ENCODE data around the gene CSAG1.
"Not testable (repeated sequence)": the region's sequence is repeated elsewhere in the genome, so short reads cannot be mapped to it uniquely, and the experiment has no call there.

The CSAG1 gene

DNA sequence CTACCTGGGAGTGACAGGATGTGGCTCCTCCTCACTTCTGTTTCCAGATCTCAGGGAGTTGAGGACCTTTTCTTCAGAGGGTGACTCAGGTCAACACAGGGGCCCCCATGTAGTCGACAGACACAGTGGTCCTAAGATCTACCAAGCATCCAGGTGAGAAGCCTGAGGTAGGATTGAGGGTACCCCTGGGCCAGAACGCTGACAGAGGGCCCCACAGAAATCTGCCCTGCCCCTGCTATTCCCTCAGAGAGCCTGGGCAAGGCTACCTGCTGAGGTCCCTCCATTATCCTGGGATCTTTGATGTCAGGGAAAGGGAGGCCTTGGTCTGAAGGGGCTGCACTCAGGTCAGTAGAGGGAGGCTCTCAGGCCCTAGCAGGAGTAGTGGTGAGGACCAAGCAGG, 1.6 kb upstream of the CSAG1 start:
- no peaks in the 10 kb centered on the region for H3K36me3 ChIP-seq (ENCODE audit: control insufficient read depth, low read length)
- H3K27ac ChIP-seq (ENCODE audit: low read depth, low read length), result no peak overlapping the region
- H3K4me3 ChIP-seq (ENCODE audit: low read length), result no peak overlapping the region
- no peaks in the 10 kb centered on the region for H3K4me1 ChIP-seq (ENCODE audit: control insufficient read depth, low read length)
- no peak overlapping the region for H3K4me2 ChIP-seq (ENCODE audit: low read length)
- no peaks in the 10 kb centered on the region for H3K27me3 ChIP-seq (ENCODE audit: control insufficient read depth, low read length)
- H4K20me1 ChIP-seq (ENCODE audit: control insufficient read depth, insufficient read depth, low read depth, low read length), result no peaks in the 10 kb centered on the region
- H3K79me2 ChIP-seq (ENCODE audit: control insufficient read depth, low read length), result no peaks in the 10 kb centered on the region
- H3K9me2 ChIP-seq (replicated peaks; ENCODE audit: control insufficient read depth, low read length), result no peaks in the 10 kb centered on the region
- no peaks in the 10 kb centered on the region for H3K9me3 ChIP-seq (ENCODE audit: control insufficient read depth, insufficient read depth, low read length)
- TF ChIP-seq, protein P1, sequence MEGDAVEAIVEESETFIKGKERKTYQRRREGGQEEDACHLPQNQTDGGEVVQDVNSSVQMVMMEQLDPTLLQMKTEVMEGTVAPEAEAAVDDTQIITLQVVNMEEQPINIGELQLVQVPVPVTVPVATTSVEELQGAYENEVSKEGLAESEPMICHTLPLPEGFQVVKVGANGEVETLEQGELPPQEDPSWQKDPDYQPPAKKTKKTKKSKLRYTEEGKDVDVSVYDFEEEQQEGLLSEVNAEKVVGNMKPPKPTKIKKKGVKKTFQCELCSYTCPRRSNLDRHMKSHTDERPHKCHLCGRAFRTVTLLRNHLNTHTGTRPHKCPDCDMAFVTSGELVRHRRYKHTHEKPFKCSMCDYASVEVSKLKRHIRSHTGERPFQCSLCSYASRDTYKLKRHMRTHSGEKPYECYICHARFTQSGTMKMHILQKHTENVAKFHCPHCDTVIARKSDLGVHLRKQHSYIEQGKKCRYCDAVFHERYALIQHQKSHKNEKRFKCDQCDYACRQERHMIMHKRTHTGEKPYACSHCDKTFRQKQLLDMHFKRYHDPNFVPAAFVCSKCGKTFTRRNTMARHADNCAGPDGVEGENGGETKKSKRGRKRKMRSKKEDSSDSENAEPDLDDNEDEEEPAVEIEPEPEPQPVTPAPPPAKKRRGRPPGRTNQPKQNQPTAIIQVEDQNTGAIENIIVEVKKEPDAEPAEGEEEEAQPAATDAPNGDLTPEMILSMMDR (IDR thresholded peaks at IDR 0.05; ENCODE audit: low read depth, low read length, poor library complexity, severe bottlenecking), result no peak
- TF ChIP-seq EZH2phosphoT487 (IDR thresholded peaks at IDR 0.05; ENCODE audit: borderline replicate concordance, low read length), result no peak
- H3F3A ChIP-seq (ENCODE audit: control insufficient read depth, insufficient read depth), result no peaks in the 10 kb centered on the region

DNA sequence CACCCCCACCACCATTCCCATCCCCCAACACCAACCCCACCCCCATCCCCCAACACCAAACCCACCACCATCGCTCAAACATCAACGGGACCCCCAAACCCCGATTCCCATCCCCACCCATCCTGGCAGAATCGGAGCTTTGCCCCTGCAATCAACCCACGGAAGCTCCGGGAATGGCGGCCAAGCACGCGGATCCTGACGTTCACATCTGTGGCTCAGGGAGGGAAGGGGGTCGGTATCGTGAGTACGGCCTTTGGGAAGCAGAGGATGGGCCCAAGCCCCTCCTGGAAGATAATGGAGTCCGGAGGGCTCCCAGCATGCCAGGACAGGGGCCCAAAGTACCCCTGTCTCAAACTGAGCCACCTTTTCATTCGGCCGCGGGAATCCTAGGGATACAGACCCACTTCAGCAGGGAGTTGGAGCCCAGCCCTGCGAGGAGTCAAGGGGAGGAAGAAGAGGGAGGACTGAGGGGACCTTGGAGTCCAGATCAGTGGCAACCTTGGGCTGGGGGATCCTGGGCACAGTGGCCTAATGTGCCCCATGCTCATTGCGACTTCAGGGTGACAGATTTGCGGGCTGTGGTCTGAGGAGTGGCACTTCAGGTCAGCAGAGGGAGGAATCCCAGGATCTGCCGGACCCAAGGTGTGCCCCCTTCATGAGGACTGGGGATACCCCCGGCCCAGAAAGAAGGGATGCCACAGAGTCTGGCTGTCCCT, 780 bp upstream of the CSAG1 start:
- not testable (repeated sequence) for H3K4me2 ChIP-seq (ENCODE audit: low read length); H4K20me1 ChIP-seq (ENCODE audit: control insufficient read depth, insufficient read depth, low read depth, low read length); H3K36me3 ChIP-seq (ENCODE audit: control insufficient read depth, low read length); H3K9me2 ChIP-seq (replicated peaks; ENCODE audit: control insufficient read depth, low read length); H3K4me3 ChIP-seq (ENCODE audit: low read length); H3F3A ChIP-seq (ENCODE audit: control insufficient read depth, insufficient read depth); H3K79me2 ChIP-seq (ENCODE audit: control insufficient read depth, low read length); H3K27me3 ChIP-seq (ENCODE audit: control insufficient read depth, low read length); H3K9me3 ChIP-seq (ENCODE audit: control insufficient read depth, insufficient read depth, low read length); H3K27ac ChIP-seq (ENCODE audit: low read depth, low read length); H3K4me1 ChIP-seq (ENCODE audit: control insufficient read depth, low read length)

DNA sequence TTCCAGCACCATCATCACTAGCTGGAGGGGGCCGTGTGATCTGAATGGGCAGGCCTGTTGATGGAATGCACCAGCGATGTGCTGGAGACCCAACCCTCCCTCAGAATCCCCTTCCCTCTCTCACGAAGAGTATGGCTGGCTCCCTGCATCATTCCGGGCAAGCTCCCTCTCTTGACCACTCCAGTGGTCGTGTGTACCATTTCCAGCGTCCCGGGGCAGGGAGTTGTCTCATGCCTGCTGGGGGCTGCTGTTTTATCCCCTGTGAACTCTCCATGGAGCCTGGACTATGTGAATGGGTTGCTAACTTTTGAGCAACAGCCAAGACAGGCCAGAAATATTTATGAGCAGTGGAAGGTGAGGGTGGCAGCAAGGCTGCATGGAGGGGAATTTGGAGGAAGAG, 8.1 kb downstream of the CSAG1 start:
- no peak overlapping the region for H3K4me2 ChIP-seq (ENCODE audit: low read length)
- H3K4me1 ChIP-seq (ENCODE audit: control insufficient read depth, low read length), result no peaks in the 10 kb centered on the region
- H3F3A ChIP-seq (ENCODE audit: control insufficient read depth, insufficient read depth), result no peaks in the 10 kb centered on the region
- no peak overlapping the region for H3K4me3 ChIP-seq (ENCODE audit: low read length)
- H3K27ac ChIP-seq (ENCODE audit: low read depth, low read length), result no peak overlapping the region
- H3K9me3 ChIP-seq (ENCODE audit: control insufficient read depth, insufficient read depth, low read length), result no peaks in the 10 kb centered on the region
- H4K20me1 ChIP-seq (ENCODE audit: control insufficient read depth, insufficient read depth, low read depth, low read length), result no peaks in the 10 kb centered on the region
- no peaks in the 10 kb centered on the region for H3K9me2 ChIP-seq (replicated peaks; ENCODE audit: control insufficient read depth, low read length)
- H3K79me2 ChIP-seq (ENCODE audit: control insufficient read depth, low read length), result no peaks in the 10 kb centered on the region
- no peaks in the 10 kb centered on the region for H3K27me3 ChIP-seq (ENCODE audit: control insufficient read depth, low read length)
- no peaks in the 10 kb centered on the region for H3K36me3 ChIP-seq (ENCODE audit: control insufficient read depth, low read length)
- TF ChIP-seq EZH2phosphoT487 (IDR thresholded peaks at IDR 0.05; ENCODE audit: borderline replicate concordance, low read length), result no peak
- TF ChIP-seq, protein P1 (IDR thresholded peaks at IDR 0.05; ENCODE audit: low read depth, low read length, poor library complexity, severe bottlenecking), result no peak

DNA sequence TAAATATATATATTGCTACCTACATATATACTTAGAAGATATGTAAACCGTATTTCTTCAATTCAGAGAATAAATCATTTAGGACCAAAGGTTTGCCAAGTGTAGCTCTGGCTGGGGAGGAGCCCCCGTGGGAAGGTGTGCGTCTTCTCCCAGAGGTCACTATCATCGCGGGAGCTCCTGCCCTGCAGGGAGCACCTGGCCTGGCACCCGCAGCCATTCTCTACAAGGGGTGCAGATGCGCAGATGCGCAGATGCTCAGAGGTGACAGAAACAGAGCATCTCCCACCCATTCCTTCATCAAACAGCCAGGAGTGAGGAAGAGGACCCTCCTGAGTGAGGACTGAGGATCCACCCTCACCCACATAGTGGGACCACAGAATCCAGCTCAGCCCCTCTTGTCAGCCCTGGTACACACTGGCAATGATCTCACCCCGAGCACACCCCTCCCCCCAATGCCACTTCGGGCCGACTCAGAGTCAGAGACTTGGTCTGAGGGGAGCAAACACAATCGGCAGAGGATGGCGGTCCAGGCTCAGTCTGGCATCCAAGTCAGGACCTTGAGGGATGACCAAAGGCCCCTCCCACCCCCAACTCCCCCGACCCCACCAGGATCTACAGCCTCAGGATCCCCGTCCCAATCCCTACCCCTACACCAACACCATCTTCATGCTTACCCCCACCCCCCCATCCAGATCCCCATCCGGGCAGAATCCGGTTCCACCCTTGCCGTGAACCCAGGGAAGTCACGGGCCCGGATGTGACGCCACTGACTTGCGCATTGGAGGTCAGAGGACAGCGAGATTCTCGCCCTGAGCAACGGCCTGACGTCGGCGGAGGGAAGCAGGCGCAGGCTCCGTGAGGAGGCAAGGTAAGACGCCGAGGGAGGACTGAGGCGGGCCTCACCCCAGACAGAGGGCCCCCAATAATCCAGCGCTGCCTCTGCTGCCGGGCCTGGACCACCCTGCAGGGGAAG, 19.4 kb downstream of the CSAG1 start, which contains the start of gene MAGEA2B:
Gene MAGEA2B, plus strand, starts transcription at position 814 of the 973 bp plus-strand sequence. CDS start 2,479 bp downstream, outside the sequence.
- not testable (repeated sequence) for H3K79me2 ChIP-seq (ENCODE audit: control insufficient read depth, low read length)

DNA sequence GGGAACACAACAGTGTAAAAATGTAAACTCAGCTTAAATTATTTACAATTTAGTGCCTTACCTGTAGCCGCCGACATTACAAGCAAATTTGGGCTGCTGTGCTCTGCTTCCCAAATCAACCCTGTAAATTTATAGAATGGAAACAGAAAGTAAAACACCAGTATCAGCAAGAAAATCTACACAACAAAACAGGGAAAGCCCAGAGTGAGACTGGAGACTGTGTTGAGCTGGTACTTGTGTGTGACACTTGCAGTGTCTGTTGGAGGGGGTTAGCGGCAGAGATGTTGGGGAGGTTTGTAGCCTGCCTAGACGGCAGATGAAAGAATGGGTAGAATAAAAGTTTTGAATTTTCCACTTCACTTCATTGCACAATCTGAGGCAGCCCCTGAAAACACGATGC, 20.3 kb downstream of the CSAG1 start:
- not testable (repeated sequence) for H3F3A ChIP-seq (ENCODE audit: control insufficient read depth, insufficient read depth); H3K27ac ChIP-seq (ENCODE audit: low read depth, low read length); H3K4me3 ChIP-seq (ENCODE audit: low read length); H3K9me3 ChIP-seq (ENCODE audit: control insufficient read depth, insufficient read depth, low read length); H3K36me3 ChIP-seq (ENCODE audit: control insufficient read depth, low read length); H4K20me1 ChIP-seq (ENCODE audit: control insufficient read depth, insufficient read depth, low read depth, low read length); H3K9me2 ChIP-seq (replicated peaks; ENCODE audit: control insufficient read depth, low read length); H3K79me2 ChIP-seq (ENCODE audit: control insufficient read depth, low read length); H3K27me3 ChIP-seq (ENCODE audit: control insufficient read depth, low read length); H3K4me1 ChIP-seq (ENCODE audit: control insufficient read depth, low read length); H3K4me2 ChIP-seq (ENCODE audit: low read length)

More for the DNA sequence above, 19.4 kb downstream of the CSAG1 start, which contains the start of gene MAGEA2B:
- not testable (repeated sequence) for H4K20me1 ChIP-seq (ENCODE audit: control insufficient read depth, insufficient read depth, low read depth, low read length); H3K9me3 ChIP-seq (ENCODE audit: control insufficient read depth, insufficient read depth, low read length); H3K9me2 ChIP-seq (replicated peaks; ENCODE audit: control insufficient read depth, low read length); H3K27ac ChIP-seq (ENCODE audit: low read depth, low read length); H3K4me3 ChIP-seq (ENCODE audit: low read length); H3K27me3 ChIP-seq (ENCODE audit: control insufficient read depth, low read length); H3K4me1 ChIP-seq (ENCODE audit: control insufficient read depth, low read length); H3K4me2 ChIP-seq (ENCODE audit: low read length); H3F3A ChIP-seq (ENCODE audit: control insufficient read depth, insufficient read depth); H3K36me3 ChIP-seq (ENCODE audit: control insufficient read depth, low read length)

DNA sequence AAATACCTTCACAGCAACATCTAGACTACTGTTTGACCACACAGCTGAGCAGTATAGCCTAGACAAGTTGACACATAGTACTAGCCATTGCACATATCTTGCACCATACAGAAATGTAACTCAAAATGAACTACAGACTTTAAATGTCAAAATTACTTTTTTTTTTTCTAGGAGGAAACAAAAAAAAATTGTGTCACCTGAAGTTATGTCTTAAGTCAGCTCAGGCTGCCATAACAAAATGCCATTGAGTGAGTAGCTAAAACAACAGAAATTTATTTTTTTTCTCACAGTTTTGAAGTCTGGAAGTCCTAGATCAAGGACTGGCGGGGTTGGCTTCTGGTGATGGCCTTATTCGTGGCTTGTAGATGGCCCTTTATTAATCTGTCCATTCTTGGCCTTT, 24.3 kb downstream of the CSAG1 start, which contains the start of gene CSAG2:
Gene CSAG2, minus strand, starts transcription at position 101 of the 400 bp plus-strand sequence. CDS start 161 bp downstream, outside the sequence.
- H3K27me3 ChIP-seq (ENCODE audit: control insufficient read depth, low read length); H3K9me2 ChIP-seq (replicated peaks; ENCODE audit: control insufficient read depth, low read length); H3K4me2 ChIP-seq (ENCODE audit: low read length); H3K4me3 ChIP-seq (ENCODE audit: low read length); H3K36me3 ChIP-seq (ENCODE audit: control insufficient read depth, low read length); H3K9me3 ChIP-seq (ENCODE audit: control insufficient read depth, insufficient read depth, low read length); H3K79me2 ChIP-seq (ENCODE audit: control insufficient read depth, low read length); H4K20me1 ChIP-seq (ENCODE audit: control insufficient read depth, insufficient read depth, low read depth, low read length); H3K27ac ChIP-seq (ENCODE audit: low read depth, low read length); H3K4me1 ChIP-seq (ENCODE audit: control insufficient read depth, low read length); H3F3A ChIP-seq (ENCODE audit: control insufficient read depth, insufficient read depth): not testable (repeated sequence)
